Activated naive CD8-positive, alpha-beta T cell treated with anti-CD3 and anti-CD28 coated beads for 36 hours (primary cell): Measurements from ENCODE around the gene DTWD1. TPM values are rescaled to one million over a fixed set of nuclear protein-coding genes. Genes with fewer than 3 reads are reported as not detected.
"Not testable (repeated sequence)": the region's sequence is repeated elsewhere in the genome, so short reads cannot be mapped to it uniquely, and the experiment has no call there.

ENCODE experiments used
- DNase-seq: peaks from one replicate; pipeline ENCODE4 v3.0.0; 2021
- H3K27ac Mint-ChIP-seq: one replicate; pipeline ENCODE4 v1.8.0; 2022; ENCODE audit warnings: mild to moderate bottlenecking, moderate library complexity, mixed read lengths
- H3K27me3 Mint-ChIP-seq: one replicate; pipeline ENCODE4 v1.8.0; 2022; ENCODE audit warnings: mild to moderate bottlenecking, mixed read lengths
- H3K36me3 Mint-ChIP-seq: one replicate; pipeline ENCODE4 v1.8.0; 2021; ENCODE audit warnings: mild to moderate bottlenecking, mixed read lengths
- H3K4me1 Mint-ChIP-seq: one replicate; pipeline ENCODE4 v1.8.0; 2021; ENCODE audit warnings: mixed read lengths
- H3K4me3 Mint-ChIP-seq: one replicate; pipeline ENCODE4 v1.8.0; 2022; ENCODE audit warnings: mild to moderate bottlenecking, moderate library complexity, mixed read lengths
- H3K9me3 Mint-ChIP-seq: one replicate; pipeline ENCODE4 v1.8.0; 2022; ENCODE audit warnings: mixed read lengths
- total RNA-seq, 2 experiments: library from RNA; stranded (reverse); gene quantifications; one replicate each; pipeline ENCODE4 v1.2.3, GENCODE V29; 2021

DTWD1 gene
- total RNA-seq, 2 experiments from 2014 or later = 24.8 to 25.0 TPM

- H3K27ac Mint-ChIP-seq = no peak overlapping the region
- no peak for DNase-seq
- no peaks in the 10 kb centered on the region for H3K9me3 Mint-ChIP-seq
- H3K36me3 Mint-ChIP-seq = no peaks in the 10 kb centered on the region
- H3K4me1 Mint-ChIP-seq = no peaks in the 10 kb centered on the region
- no peak overlapping the region for H3K4me3 Mint-ChIP-seq
- peaks cover 27% of the 10 kb centered on the region for H3K27me3 Mint-ChIP-seq
Measured at GRCh38 chr15:49673861-49674260, 53.0 kb downstream of the DTWD1 start.

- Mint-ChIP-seq H3K36me3 (no peaks in the 10 kb centered on the region), H3K4me3 (no peak overlapping the region), H3K27ac (no peak overlapping the region), H3K9me3 (no peaks in the 10 kb centered on the region), H3K27me3 (peaks cover 30% of the 10 kb centered on the region), H3K4me1 (no peaks in the 10 kb centered on the region)
- DNase-seq = no peak
Measured at GRCh38 chr15:49674370-49674769, 53.5 kb downstream of the DTWD1 start.

- no peaks in the 10 kb centered on the region for H3K36me3 Mint-ChIP-seq
Measured at GRCh38 chr15:49675041-49675440, 54.2 kb downstream of the DTWD1 start.

GRCh38 chr15:49678655-49679054 lies 57.8 kb downstream of the DTWD1 start:
- H3K9me3 Mint-ChIP-seq = no peaks in the 10 kb centered on the region

More at GRCh38 chr15:49675041-49675440, 54.2 kb downstream of the DTWD1 start:
- no peak overlapping the region for H3K27ac Mint-ChIP-seq
- H3K4me3 Mint-ChIP-seq = no peak overlapping the region
- H3K4me1 Mint-ChIP-seq = no peaks in the 10 kb centered on the region
- no peak for DNase-seq
- no peaks in the 10 kb centered on the region for H3K9me3 Mint-ChIP-seq
- peaks cover 31% of the 10 kb centered on the region for H3K27me3 Mint-ChIP-seq

GRCh38 chr15:49686599-49686998 lies 65.8 kb downstream of the DTWD1 start:
- Mint-ChIP-seq H3K27ac (no peak overlapping the region), H3K27me3 (no peaks in the 10 kb centered on the region), H3K9me3 (no peaks in the 10 kb centered on the region), H3K4me3 (no peak overlapping the region), H3K36me3 (no peaks in the 10 kb centered on the region), H3K4me1 (no peaks in the 10 kb centered on the region)
- no peak for DNase-seq

More at GRCh38 chr15:49678655-49679054, 57.8 kb downstream of the DTWD1 start:
- H3K36me3 Mint-ChIP-seq = no peaks in the 10 kb centered on the region
- H3K4me3 Mint-ChIP-seq = no peak overlapping the region
- no peak for DNase-seq
- H3K4me1 Mint-ChIP-seq = no peaks in the 10 kb centered on the region
- peaks cover 19% of the 10 kb centered on the region for H3K27me3 Mint-ChIP-seq
- no peak overlapping the region for H3K27ac Mint-ChIP-seq

DNA sequence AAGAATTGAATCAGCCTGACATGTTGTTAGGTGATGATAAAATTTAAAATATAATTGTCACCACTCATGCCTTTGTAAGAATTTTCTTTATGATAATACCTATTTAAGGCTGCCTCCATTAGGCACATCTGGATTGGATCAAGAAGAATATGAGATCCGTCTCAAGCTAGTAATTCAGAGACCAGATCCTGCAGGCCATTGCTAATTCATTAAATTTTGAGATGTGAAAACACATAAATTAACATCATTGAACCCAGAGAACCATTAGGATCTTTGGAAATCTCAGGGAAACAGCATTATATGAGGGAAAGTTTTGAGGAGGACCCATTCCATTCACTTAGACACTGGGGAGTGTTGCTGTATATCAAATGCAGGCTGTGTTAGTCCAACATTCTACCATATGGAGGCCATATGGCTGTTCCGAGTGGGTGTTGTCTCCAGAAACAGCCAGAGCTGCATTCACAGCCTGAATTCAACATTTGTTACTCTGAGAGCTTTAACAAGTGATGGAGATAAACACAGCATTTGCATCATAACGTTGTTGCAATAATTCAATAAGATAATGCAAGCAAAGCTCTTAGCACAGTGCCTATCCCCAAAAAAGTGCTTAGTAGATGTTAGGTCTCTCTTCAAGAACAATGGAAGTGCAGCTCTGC lies 67.4 kb downstream of the DTWD1 start:
- Mint-ChIP-seq H3K27ac (no peak overlapping the region), H3K4me3 (no peak overlapping the region), H3K4me1 (no peaks in the 10 kb centered on the region), H3K9me3 (no peaks in the 10 kb centered on the region), H3K27me3 (peaks cover 3% of the 10 kb centered on the region), H3K36me3 (no peaks in the 10 kb centered on the region)
- no peak for DNase-seq

GRCh38 chr15:49692514-49693090 lies 71.8 kb downstream of the DTWD1 start:
- H3K4me1 Mint-ChIP-seq = no peaks in the 10 kb centered on the region
- H3K9me3 Mint-ChIP-seq = no peaks in the 10 kb centered on the region
- peaks cover 3% of the 10 kb centered on the region for H3K27me3 Mint-ChIP-seq
- no peaks in the 10 kb centered on the region for H3K36me3 Mint-ChIP-seq
- DNase-seq = no peak
- no peak overlapping the region for H3K27ac Mint-ChIP-seq
- H3K4me3 Mint-ChIP-seq = no peak overlapping the region

- Mint-ChIP-seq H3K36me3 (no peaks in the 10 kb centered on the region), H3K9me3 (no peaks in the 10 kb centered on the region), H3K27me3 (peaks cover 3% of the 10 kb centered on the region), H3K4me3 (no peak overlapping the region), H3K27ac (no peak overlapping the region), H3K4me1 (no peaks in the 10 kb centered on the region)
- no peak for DNase-seq
Measured at GRCh38 chr15:49693498-49693897, 72.7 kb downstream of the DTWD1 start.

GRCh38 chr15:49696433-49696832 lies 75.6 kb downstream of the DTWD1 start:
- Mint-ChIP-seq H3K27me3 (peaks cover 3% of the 10 kb centered on the region), H3K4me3 (no peak overlapping the region), H3K27ac (no peak overlapping the region), H3K36me3 (no peaks in the 10 kb centered on the region), H3K9me3 (no peaks in the 10 kb centered on the region), H3K4me1 (no peaks in the 10 kb centered on the region)
- DNase-seq = no peak

- H3K9me3 Mint-ChIP-seq = no peaks in the 10 kb centered on the region
- no peak overlapping the region for H3K27ac Mint-ChIP-seq
- H3K4me1 Mint-ChIP-seq = no peaks in the 10 kb centered on the region
- H3K4me3 Mint-ChIP-seq = no peak overlapping the region
- peaks cover 3% of the 10 kb centered on the region for H3K27me3 Mint-ChIP-seq
- DNase-seq = no peak
- no peaks in the 10 kb centered on the region for H3K36me3 Mint-ChIP-seq
Measured at GRCh38 chr15:49697121-49697520, 76.3 kb downstream of the DTWD1 start.

GRCh38 chr15:49702982-49703381 lies 82.1 kb downstream of the DTWD1 start:
- H3K9me3 Mint-ChIP-seq, H3K27me3 Mint-ChIP-seq, H3K36me3 Mint-ChIP-seq, H3K4me3 Mint-ChIP-seq, DNase-seq, H3K27ac Mint-ChIP-seq, H3K4me1 Mint-ChIP-seq: not testable (repeated sequence)

Other genes with a start within 250 kb of the DTWD1 start
- gene FGF7, start 197.8 kb upstream of the DTWD1 start, total RNA-seq = not detected
- 1 to 10 TPM; 2.9 to 4.1 TPM for gene FAM227B, start 230 bp upstream of the DTWD1 start, total RNA-seq